ENCODE results near the gene NBEAL1. TPM values are rescaled to one million over a fixed set of nuclear protein-coding genes. Genes with fewer than 3 reads are reported as not detected.
"Not testable (repeated sequence)": the region's sequence is repeated elsewhere in the genome, so short reads cannot be mapped to it uniquely, and the experiment has no call there.

Gene NBEAL1
- total and polyA plus RNA-seq, 7 donors: 2.3 to 14.7 (median 8.7) TPM

DNA sequence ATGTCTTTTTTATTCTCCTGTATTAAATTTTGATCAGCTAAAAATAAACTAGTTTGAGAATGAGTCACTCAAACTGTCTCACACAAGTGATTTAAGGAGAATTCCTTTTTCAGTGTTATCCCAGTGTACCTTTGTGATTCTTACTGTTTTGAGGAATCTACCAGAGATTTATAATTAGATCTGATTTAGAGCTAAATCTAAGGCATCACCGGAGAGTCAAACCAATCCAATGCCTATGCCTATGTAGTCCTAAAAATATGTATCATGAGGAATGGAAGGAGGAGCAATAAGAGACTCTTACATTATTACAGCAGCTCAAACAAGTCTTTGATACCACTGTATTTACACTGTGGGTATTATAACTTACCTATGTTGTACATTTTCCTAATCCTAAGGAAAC lies 160.7 kb downstream of the NBEAL1 start:
- no peak overlapping the region for H3K27ac ChIP-seq
- TF ChIP-seq, protein P1, sequence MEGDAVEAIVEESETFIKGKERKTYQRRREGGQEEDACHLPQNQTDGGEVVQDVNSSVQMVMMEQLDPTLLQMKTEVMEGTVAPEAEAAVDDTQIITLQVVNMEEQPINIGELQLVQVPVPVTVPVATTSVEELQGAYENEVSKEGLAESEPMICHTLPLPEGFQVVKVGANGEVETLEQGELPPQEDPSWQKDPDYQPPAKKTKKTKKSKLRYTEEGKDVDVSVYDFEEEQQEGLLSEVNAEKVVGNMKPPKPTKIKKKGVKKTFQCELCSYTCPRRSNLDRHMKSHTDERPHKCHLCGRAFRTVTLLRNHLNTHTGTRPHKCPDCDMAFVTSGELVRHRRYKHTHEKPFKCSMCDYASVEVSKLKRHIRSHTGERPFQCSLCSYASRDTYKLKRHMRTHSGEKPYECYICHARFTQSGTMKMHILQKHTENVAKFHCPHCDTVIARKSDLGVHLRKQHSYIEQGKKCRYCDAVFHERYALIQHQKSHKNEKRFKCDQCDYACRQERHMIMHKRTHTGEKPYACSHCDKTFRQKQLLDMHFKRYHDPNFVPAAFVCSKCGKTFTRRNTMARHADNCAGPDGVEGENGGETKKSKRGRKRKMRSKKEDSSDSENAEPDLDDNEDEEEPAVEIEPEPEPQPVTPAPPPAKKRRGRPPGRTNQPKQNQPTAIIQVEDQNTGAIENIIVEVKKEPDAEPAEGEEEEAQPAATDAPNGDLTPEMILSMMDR (IDR thresholded peaks at IDR 0.05): no peak
- H3K4me3 ChIP-seq: no peak overlapping the region
- no peaks in the 10 kb centered on the region for H3K9me3 ChIP-seq
- ATAC-seq: no peak
- intact Hi-C loops (cut with DNase I): no loop called here
- H3K4me1 ChIP-seq: no peaks in the 10 kb centered on the region
- no peak for DNase-seq
- no peaks in the 10 kb centered on the region for H3K27me3 ChIP-seq (ENCODE audit: insufficient read depth in 3 of 3, low read length in 2 of 3)
- WGBS, 3 donors: 95 to 98% (median 96%) methylated on average over 1 of the region's 1 CpG
- H3K36me3 ChIP-seq (ENCODE audit: insufficient read depth in 1 of 2, low read depth in 1 of 2): peaks cover 0 to 80% of the 10 kb centered on the region in 2 donors

DNA sequence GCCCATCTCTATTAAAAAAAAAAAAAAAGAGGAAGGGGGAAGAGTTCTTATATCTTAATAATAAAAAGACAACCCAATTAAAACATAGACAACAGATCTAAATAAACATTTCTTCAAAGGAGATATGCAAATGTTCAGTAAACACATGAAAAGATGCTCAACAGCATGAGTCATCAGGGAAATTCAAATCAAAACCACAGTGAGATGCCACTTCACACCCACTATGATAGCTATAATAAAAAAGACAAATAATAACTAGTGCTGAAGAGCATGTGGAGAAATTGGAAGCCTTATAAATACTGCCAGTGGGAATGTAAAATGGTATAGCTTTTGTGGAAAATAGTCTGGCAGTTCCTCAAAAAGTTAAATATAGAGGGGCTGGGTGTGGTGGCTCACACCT lies 162.7 kb downstream of the NBEAL1 start:
- intact Hi-C loops (cut with DNase I): no loop called here
- H3K9me3 ChIP-seq: no peaks in the 10 kb centered on the region
- peaks cover 0 to 76% of the 10 kb centered on the region in 2 donors for H3K36me3 ChIP-seq (ENCODE audit: insufficient read depth in 1 of 2, low read depth in 1 of 2)
- ATAC-seq: no peak
- TF ChIP-seq, protein P1 (IDR thresholded peaks at IDR 0.05): no peak
- H3K27ac ChIP-seq: no peak overlapping the region
- no peak for DNase-seq
- no peaks in the 10 kb centered on the region for H3K27me3 ChIP-seq (ENCODE audit: insufficient read depth in 3 of 3, low read length in 2 of 3)
- no peaks in the 10 kb centered on the region for H3K4me1 ChIP-seq
- no peak overlapping the region for H3K4me3 ChIP-seq

DNA sequence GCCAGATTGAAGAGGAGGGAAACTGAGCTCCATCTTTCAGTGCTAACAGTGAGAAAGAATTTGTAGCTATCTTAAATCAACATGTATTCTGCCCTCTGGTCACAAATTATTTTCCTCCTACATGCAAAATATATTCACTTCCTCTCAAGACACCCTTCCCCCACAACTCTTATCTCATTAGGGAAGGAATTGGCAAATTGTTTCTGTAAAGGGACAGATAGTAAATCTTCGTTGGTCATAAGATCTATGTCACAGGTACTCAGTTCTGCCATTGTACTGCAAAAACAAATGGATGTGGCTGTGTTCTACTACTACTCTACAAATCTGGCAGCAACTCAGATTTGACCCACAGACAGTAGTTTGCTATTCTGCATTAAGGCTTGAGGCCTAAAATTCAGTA lies 171.2 kb downstream of the NBEAL1 start:
- ATAC-seq (no peak), DNase-seq (no peak)
- WGBS, 3 donors: 79 to 91% (median 91%) methylated on average over 1 of the region's 1 CpG
- Histone ChIP-seq H3K9me3 (no peaks in the 10 kb centered on the region), H3K4me1 (no peaks in the 10 kb centered on the region), H3K4me3 (no peak overlapping the region), H3K27me3 (ENCODE audit: insufficient read depth in 3 of 3, low read length in 2 of 3) (no peaks in the 10 kb centered on the region), H3K27ac (no peak overlapping the region), H3K36me3 (ENCODE audit: insufficient read depth in 1 of 2, low read depth in 1 of 2) (peaks cover 9 to 67% of the 10 kb centered on the region in 2 donors)
- intact Hi-C loops (cut with DNase I): no loop called here
- TF ChIP-seq, protein P1 (IDR thresholded peaks at IDR 0.05): no peak

- not testable (repeated sequence) for DNase-seq
- 96 to 98% (median 97%) methylated on average over 11 to 16 of the region's 17 CpGs for WGBS, 3 donors
- H3K36me3 ChIP-seq (ENCODE audit: insufficient read depth in 1 of 2, low read depth in 1 of 2): peaks cover 9 to 79% of the 10 kb centered on the region in 2 donors
These were observed 175.9 kb downstream of the NBEAL1 start for GRCh38 chr2:203190547-203190946.

DNA sequence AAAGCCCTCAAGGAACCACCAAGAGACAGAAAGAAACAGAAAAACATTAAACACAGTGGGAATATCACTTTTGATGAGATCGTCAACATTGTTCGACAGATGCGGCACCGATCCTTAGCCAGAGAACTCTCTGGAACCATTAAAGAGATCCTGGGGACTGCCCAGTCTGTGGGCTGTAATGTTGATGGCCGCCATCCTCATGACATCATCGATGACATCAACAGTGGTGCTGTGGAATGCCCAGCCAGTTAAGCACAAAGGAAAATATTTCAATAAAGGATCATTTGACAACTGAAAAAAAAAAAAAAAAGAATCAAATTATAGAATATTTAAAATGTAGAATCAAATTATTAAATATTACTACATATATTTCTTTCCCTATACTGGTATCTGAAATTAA lies 176.4 kb downstream of the NBEAL1 start:
- 90 to 98% (median 96%) methylated on average over 6 of the region's 6 CpGs for WGBS, 3 donors
- H3K36me3 ChIP-seq (ENCODE audit: insufficient read depth in 1 of 2, low read depth in 1 of 2): peaks cover 5 to 79% of the 10 kb centered on the region in 2 donors
- H3K4me3 ChIP-seq; H3K9me3 ChIP-seq; H3K27ac ChIP-seq; ATAC-seq; H3K4me1 ChIP-seq; H3K27me3 ChIP-seq (ENCODE audit: insufficient read depth in 3 of 3, low read length in 2 of 3); DNase-seq; intact Hi-C loops (cut with DNase I): not testable (repeated sequence)

More at GRCh38 chr2:203190547-203190946, 175.9 kb downstream of the NBEAL1 start:
- H3K9me3 ChIP-seq; H3K4me3 ChIP-seq; H3K27ac ChIP-seq; ATAC-seq; H3K4me1 ChIP-seq; intact Hi-C loops (cut with DNase I); H3K27me3 ChIP-seq (ENCODE audit: insufficient read depth in 3 of 3, low read length in 2 of 3): not testable (repeated sequence)

DNA sequence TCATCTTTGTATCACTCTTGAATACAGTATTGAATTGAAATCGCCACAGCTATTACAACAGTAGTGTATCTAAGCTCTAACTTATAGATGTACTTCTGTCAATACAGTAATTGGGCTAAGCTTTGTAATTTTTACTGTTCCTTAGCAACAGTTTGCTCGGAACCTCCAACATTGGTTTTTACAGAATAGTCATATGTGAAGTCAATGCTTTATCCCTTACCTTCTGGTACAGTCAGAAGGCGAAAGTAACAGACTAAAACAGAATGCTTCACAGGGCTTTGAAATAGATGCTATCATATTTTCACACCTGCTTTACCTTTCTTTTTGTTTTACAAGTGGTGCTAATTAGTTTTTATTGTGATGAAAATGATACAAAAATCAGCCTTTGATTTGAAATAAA lies 177.3 kb downstream of the NBEAL1 start:
- Histone ChIP-seq H3K9me3 (no peaks in the 10 kb centered on the region), H3K36me3 (ENCODE audit: insufficient read depth in 1 of 2, low read depth in 1 of 2) (peaks cover 4 to 83% of the 10 kb centered on the region in 2 donors), H3K27ac (no peak overlapping the region), H3K4me3 (no peak overlapping the region), H3K4me1 (no peaks in the 10 kb centered on the region), H3K27me3 (ENCODE audit: insufficient read depth in 3 of 3, low read length in 2 of 3) (no peaks in the 10 kb centered on the region)
- 96 to 97% (median 97%) methylated on average over 3 of the region's 3 CpGs for WGBS, 3 donors
- DNase-seq (no peak), ATAC-seq (no peak)
- TF ChIP-seq, protein P1 (IDR thresholded peaks at IDR 0.05): no peak
- intact Hi-C loops (cut with DNase I): no loop called here

Measured in psoas muscle (tissue), 8 donors.